NOMO-1 treated with DMSO at 0.1 percent for 48 hours (cell line): ENCODE data around the gene RPL10L.

ENCODE experiments used
- DNase-seq: peaks from one replicate; lab custom pipeline; 2025; ENCODE audit not compliant: unreplicated experiment; lab: John Stamatoyannopoulos, UW

RPL10L gene

GRCh38 chr14:46651526-46652144 is at the start of gene RPL10L:
TSS of gene RPL10L (minus strand) at chr14:46651781. CDS start at chr14:46651736, 45 bp downstream.
- no peak for DNase-seq

- no peak for DNase-seq
Observed at GRCh38 chr14:46691819-46692218, 40.2 kb upstream of the RPL10L start.

- DNase-seq: peak; percentile 98
Observed at GRCh38 chr14:46686652-46687051, 35.1 kb upstream of the RPL10L start.

- DNase-seq: no peak
Observed at GRCh38 chr14:46672128-46672527, 20.5 kb upstream of the RPL10L start.

GRCh38 chr14:46663382-46663781 is 11.8 kb upstream of the RPL10L start:
- DNase-seq: no peak

GRCh38 chr14:46661728-46662127 is 10.1 kb upstream of the RPL10L start:
- no peak for DNase-seq

GRCh38 chr14:46653031-46653755 is 1.6 kb upstream of the RPL10L start:
- DNase-seq: peak; percentile 78

GRCh38 chr14:46646796-46647195 is 4.8 kb downstream of the RPL10L start:
- DNase-seq: no peak

- no peak for DNase-seq
Observed at GRCh38 chr14:46626876-46627275, 24.7 kb downstream of the RPL10L start.
